GM12878 (cell line): Measurements from ENCODE around the gene ZDHHC14. TPM values are rescaled to one million over a fixed set of nuclear protein-coding genes. Genes with fewer than 3 reads are reported as not detected.

ENCODE experiments used
- ATAC-seq: fragments of 200-7000 bp; cut with Tn5 transposase; 3 replicates; pipeline ENCODE4 v1.9.1; 2020; ENCODE audit warnings: mild to moderate bottlenecking, moderate library complexity
- BruUV-seq: library from RNA; stranded (reverse); fragments of 400-500 nt; replicated peaks from 2 replicates; lab custom pipeline; 2021; lab: Mats Ljungman, UMichigan
- CTCF ChIA-PET: fragments of 300-600 bp; sonication (Branson Sonifier 250); formaldehyde crosslinking; extraction: SDS; loops from one replicate; lab custom pipeline; 2021; ENCODE audit warnings: inconsistent platforms; lab: Yijun Ruan, JAX
- POLR2A ChIA-PET: fragments of 350-600 bp; formaldehyde crosslinking; extraction: SDS; loops from one replicate; lab custom pipeline; 2021; ENCODE audit warnings: inconsistent platforms; lab: Charles Lee
- RAD21 ChIA-PET: fragments of 300-600 bp; sonication (Branson Sonifier 250); formaldehyde crosslinking; loops from one replicate; lab custom pipeline; 2023; ENCODE audit warnings: antibody characterized with exemption; ENCODE audit not compliant: unreplicated experiment; lab: Charles Lee
- SMC1A ChIA-PET: fragments of 300-600 bp; sonication (Branson Sonifier 250); formaldehyde crosslinking; loops from one replicate; lab custom pipeline; 2023; ENCODE audit not compliant: unreplicated experiment, uncharacterized antibody; lab: Charles Lee
- DNase-seq: peaks from one replicate; pipeline ENCODE4 v3.0.0-alpha.2; 2011; ENCODE audit warnings: low read depth, low spot score
- FAIRE-seq: peaks from 3 replicates; lab custom pipeline; 2011; peaks lifted over from hg19 to GRCh38; lab: Jason Lieb, UNC
- H2AFZ ChIP-seq: 2 replicates; pipeline ENCODE4 v1.6.0; 2011; ENCODE audit warnings: low read depth, low read length, control low read depth; ENCODE audit not compliant: control insufficient read depth
- H3K27ac ChIP-seq: 2 replicates; pipeline ENCODE4 v1.5.1; 2011; ENCODE audit warnings: control low read depth; ENCODE audit not compliant: control insufficient read depth, insufficient read depth
- H3K27me3 ChIP-seq, 2 experiments: replicated peaks in 1 of 2; 2 replicates each; pipeline versions ENCODE4 v1.6.0 to v1.6.1; 2011; ENCODE audit warnings: low read length in 1 of 2; ENCODE audit not compliant: control insufficient read depth in 2 of 2, insufficient read depth in 2 of 2
- H3K36me3 ChIP-seq, 2 experiments: 2 replicates each; pipeline ENCODE4 v1.5.1; 2011; ENCODE audit warnings: low read length in 1 of 2; ENCODE audit not compliant: control insufficient read depth in 2 of 2, insufficient read depth in 2 of 2
- H3K4me1 ChIP-seq: 2 replicates; pipeline ENCODE4 v1.6.1; 2011; ENCODE audit warnings: mild to moderate bottlenecking, low read length, moderate library complexity, mixed read lengths; ENCODE audit not compliant: control insufficient read depth, insufficient read depth
- H3K4me2 ChIP-seq: 2 replicates; pipeline ENCODE4 v1.6.0; 2011; ENCODE audit warnings: control low read depth; ENCODE audit not compliant: control insufficient read depth, insufficient read depth
- H3K4me3 ChIP-seq: fragments of 200-600 bp; sonication (generic); 2 replicates; pipeline ENCODE4 v1.5.1; 2016
- H3K79me2 ChIP-seq: 2 replicates; pipeline ENCODE4 v1.6.0; 2011; ENCODE audit warnings: low read length; ENCODE audit not compliant: control insufficient read depth, insufficient read depth
- H3K9ac ChIP-seq: 2 replicates; pipeline ENCODE4 v1.8.0; 2011; ENCODE audit warnings: low read length, control low read depth, mixed read lengths; ENCODE audit not compliant: control insufficient read depth, insufficient read depth
- H3K9me3 ChIP-seq: replicated peaks from 3 replicates; pipeline ENCODE4 v1.5.1; 2011; ENCODE audit warnings: mild to moderate bottlenecking, low read length; ENCODE audit not compliant: control insufficient read depth, insufficient read depth
- H4K20me1 ChIP-seq: 2 replicates; pipeline ENCODE4 v1.6.0; 2011; ENCODE audit not compliant: control insufficient read depth, insufficient read depth
- BHLHE40 ChIP-seq, 2 experiments: fragments of 450-650 bp in 1 of 2; IDR thresholded peaks; 2 replicates each; pipeline ENCODE4 v1.6.1; 2011 to 2017; ENCODE audit warnings: low read depth in 2 of 2, borderline replicate concordance in 1 of 2, improper control_type of control experiment in 1 of 2, low read length in 1 of 2, mild to moderate bottlenecking in 1 of 2
- BRCA1 ChIP-seq: IDR thresholded peaks from 2 replicates; pipeline ENCODE4 v1.6.1; 2011; ENCODE audit warnings: low read depth, low read length, improper control_type of control experiment
- CREM ChIP-seq: IDR thresholded peaks from 2 replicates; pipeline ENCODE4 v1.6.1; 2014; ENCODE audit warnings: antibody characterized with exemption, low read depth
- EED ChIP-seq: sonication (generic); IDR thresholded peaks from 2 replicates; pipeline ENCODE4 v1.6.1; 2016; ENCODE audit warnings: antibody characterized with exemption, low read depth
- EGR1 ChIP-seq, 2 experiments: IDR thresholded peaks; 1 replicate in 1 of 2; 2 replicates in 1 of 2; pipeline ENCODE4 v1.6.1; 2011 to 2012; ENCODE audit warnings: low read depth in 2 of 2, low read length in 2 of 2, borderline replicate concordance in 1 of 2, mild to moderate bottlenecking in 1 of 2, moderate library complexity in 1 of 2
- ESRRA ChIP-seq: IDR thresholded peaks from 2 replicates; pipeline ENCODE4 v1.6.1; 2012; ENCODE audit warnings: mild to moderate bottlenecking, low read length, improper control_type of control experiment
- IKZF2 ChIP-seq, 2 experiments: fragments of 450-650 bp; IDR thresholded peaks; 2 replicates each; pipeline ENCODE4 v1.6.1; 2017; ENCODE audit warnings: mild to moderate bottlenecking in 2 of 2, moderate library complexity in 2 of 2
- RAD21 ChIP-seq: IDR thresholded peaks from 2 replicates; pipeline ENCODE4 v1.6.1; 2011; ENCODE audit warnings: mild to moderate bottlenecking, low read depth, low read length, moderate library complexity; ENCODE audit not compliant: insufficient read depth
- RB1 ChIP-seq: fragments of 450-650 bp; formaldehyde crosslinking; IDR thresholded peaks from 2 replicates; pipeline ENCODE4 v1.6.1; 2017; ENCODE audit warnings: mild to moderate bottlenecking, borderline replicate concordance
- TBL1XR1 ChIP-seq: IDR thresholded peaks from 2 replicates; pipeline ENCODE4 v1.6.1; 2012; ENCODE audit warnings: low read depth, low read length, improper control_type of control experiment
- ZBED1 ChIP-seq: IDR thresholded peaks from 2 replicates; pipeline ENCODE4 v1.6.1; 2016; ENCODE audit warnings: borderline replicate concordance
- WGBS: methylation state at CpG from one replicate; pipeline ENCODE4 v1.1.6; 2016; ENCODE audit warnings: low lambda C conversion rate; ENCODE audit not compliant: insufficient replicate concordance, insufficient coverage; ENCODE audit errors: missing lambda C conversion rate; 5-methylcytosine and 5-hydroxymethylcytosine counted together
- in situ Hi-C: fragments of 300-500 bp; cut with MboI; formaldehyde crosslinking; loops from 9 replicates; pipeline ENCODE4 v1.14.3; 2018; ENCODE audit warnings: mixed read lengths
- intact Hi-C: fragments of 100-400 bp; cut with micrococcal nuclease; formaldehyde crosslinking; loops from one replicate; pipeline ENCODE4 v1.14.2; 2022; ENCODE audit not compliant: unreplicated experiment
- polyA plus RNA-seq, 11 experiments: library from polyadenylated mRNA; depleted of rRNA in 4 of 11; unstranded in 6 of 11; stranded (reverse) in 5 of 11; fragments of >200 nt; fragmentation: Nextera tagmentation in 4 of 11; fragmentation: Illumina TruSeq in 1 of 11; extraction: Ambion mirVana in 4 of 11; extraction: Trizol in 1 of 11; gene quantifications; 1 replicate in 1 of 11; 2 replicates in 10 of 11; pipeline versions ENCODE4 v1.2.1 to v1.2.3, GENCODE V29; 2011 to 2016; ENCODE audit warnings: inconsistent platforms in 2 of 11, missing spikeins in 2 of 11, low read depth in 1 of 11
- total RNA-seq, 4 experiments: library from RNA; depleted of rRNA in 3 of 4; stranded (reverse); fragments of >200 nt in 3 of 4; fragmentation: Illumina TruSeq in 1 of 4; extraction: Trizol in 1 of 4; gene quantifications; 2 replicates each; pipeline versions ENCODE4 v1.2.1 to v1.2.3, GENCODE V29; 2013 to 2021
- TF ChIP-seq, protein P1 (sequence below): fragments of 450-650 bp; IDR thresholded peaks from 2 replicates; pipeline ENCODE4 v1.6.1; 2017; ENCODE audit warnings: mild to moderate bottlenecking, low read depth, inconsistent platforms; ENCODE audit not compliant: poor library complexity, severe bottlenecking
- TF ChIP-seq, protein P2 (sequence below): IDR thresholded peaks from 2 replicates; pipeline ENCODE4 v1.6.1; 2012; ENCODE audit warnings: low read length, inconsistent platforms

Gene ZDHHC14
- total and polyA plus RNA-seq, 10 of the 15 experiments (the other 5 are each of a cell fraction or from before 2014, with no cell fraction given) = 0.15 to 16.0 (median 0.76) TPM; not detected in 1

DNA sequence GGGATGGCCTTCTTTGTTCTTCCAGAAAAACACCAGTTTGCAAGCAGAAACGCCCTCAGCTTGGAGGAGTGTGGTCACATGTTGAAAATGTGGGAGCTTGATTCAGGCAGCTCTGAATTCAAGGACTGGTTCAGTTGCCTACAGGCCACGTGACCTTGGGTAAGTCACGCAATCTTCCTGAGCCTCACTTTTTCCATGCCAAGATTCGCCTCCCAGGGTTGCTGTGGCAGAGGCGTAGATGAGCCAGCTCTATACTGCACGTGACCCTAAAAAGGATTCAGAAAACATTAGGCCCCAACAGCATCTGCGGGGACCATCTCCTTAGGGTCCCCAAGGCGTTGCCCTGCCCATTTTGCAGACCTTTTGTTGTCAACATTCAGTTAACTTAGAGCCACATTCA, 330.1 kb downstream of the ZDHHC14 start:
- TF ChIP-seq RB1 (no peak), BHLHE40 (IDR thresholded peaks at IDR 0.05; ENCODE audit: borderline replicate concordance in 1 of 2, low read depth in 2 of 2, low read length in 1 of 2) (0 out of 4 replicates have a peak, but pooled peaks of 1 of the 2 experiments have one; percentile 5)
- BruUV-seq = no TSS peak
- in situ Hi-C loops = no loop called here
- ChIA-PET POLR2A (no interaction called here), CTCF (interaction anchor here (1.3 kb wide), 1 partner anchor 45 kb away, joined by 3 read pairs; no protein-coding TSS in a partner anchor), RAD21 (no interaction called here), SMC1A (interaction anchor here (1.3 kb wide), 1 partner anchor 236 kb away, joined by 3 read pairs; no protein-coding TSS in a partner anchor)
- Histone ChIP-seq H4K20me1 (no peaks in the 10 kb centered on the region; the same call in 1 of the 2 replicates), H3K27ac (no peak overlapping the region), H2AFZ (no peak overlapping the region), H3K4me1 (no peaks in the 10 kb centered on the region), H3K36me3 (no peaks in the 10 kb centered on the region), H3K4me2 (no peak overlapping the region), H3K27me3 (peaks cover 0 to 3% of the 10 kb centered on the region in 2 experiments; a peak in 3 of 4 replicates), H3K4me3 (no peak overlapping the region), H3K9me3 (no peaks in the 10 kb centered on the region), H3K9ac (no peak overlapping the region), H3K79me2 (no peaks in the 10 kb centered on the region)
- DNase-seq = no peak
- intact Hi-C loops = no loop called here
- no peak for ATAC-seq
- no peak for FAIRE-seq
- 51% methylated on average over 8 of the region's 8 CpGs for WGBS

DNA sequence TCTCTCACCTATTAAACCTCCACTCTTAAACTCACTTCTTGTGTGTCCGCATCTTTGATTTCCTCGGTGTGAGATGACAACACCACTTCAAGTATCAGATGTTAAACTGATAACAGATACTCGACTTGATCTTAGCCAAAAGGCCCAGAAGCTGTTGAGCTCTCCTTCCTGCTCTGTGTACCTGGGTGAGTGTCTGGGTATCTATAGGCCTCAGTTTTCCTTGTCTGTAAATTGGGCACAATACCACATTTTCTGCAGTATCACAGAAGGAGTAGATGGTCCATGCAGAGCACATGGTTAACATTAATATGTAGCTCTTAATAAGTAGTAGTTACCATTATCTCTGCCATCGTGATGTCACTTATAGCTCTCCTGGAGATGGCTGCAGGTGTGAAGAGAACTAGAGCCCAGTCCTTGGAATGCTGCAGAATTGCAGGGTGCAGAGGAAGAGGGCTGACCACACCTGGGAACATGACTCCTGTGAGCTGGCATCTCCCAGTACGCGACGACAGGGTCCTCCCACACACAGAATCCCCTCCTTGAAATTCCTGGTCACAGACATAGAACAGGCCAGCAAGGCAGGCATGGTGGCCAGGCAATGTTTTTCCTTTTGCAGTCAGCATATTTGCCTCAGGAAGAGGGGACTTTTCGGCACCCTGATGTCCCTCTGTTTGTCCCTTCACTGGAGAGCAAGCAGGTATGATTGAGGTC, 331.8 kb downstream of the ZDHHC14 start:
- Histone ChIP-seq H3K36me3 (no peaks in the 10 kb centered on the region), H3K4me3 (no peak overlapping the region), H3K4me1 (no peaks in the 10 kb centered on the region), H2AFZ (no peak overlapping the region), H3K9ac (no peak overlapping the region), H3K79me2 (no peaks in the 10 kb centered on the region), H3K4me2 (no peak overlapping the region), H3K27me3 (peaks cover 0 to 3% of the 10 kb centered on the region in 2 experiments; a peak in 3 of 4 replicates), H3K27ac (no peak overlapping the region), H4K20me1 (no peaks in the 10 kb centered on the region; the same call in 1 of the 2 replicates), H3K9me3 (no peaks in the 10 kb centered on the region)
- FAIRE-seq (no peak), ATAC-seq (no peak), DNase-seq (no peak)
- in situ Hi-C loops (no loop called here), intact Hi-C loops (no loop called here)
- no TSS peak for BruUV-seq
- SMC1A ChIA-PET = interaction anchor here (1.3 kb wide), 1 partner anchor 235 kb away, joined by 3 read pairs; no protein-coding TSS in a partner anchor
- RAD21 ChIA-PET = no interaction called here
- CTCF ChIA-PET = interaction anchor here (0.5 to 1.0 kb wide), 3 partner anchors 161 to 979 kb away, joined by 3 to 6 read pairs (median 4); no protein-coding TSS in a partner anchor
- 56% methylated on average over 8 of the region's 8 CpGs for WGBS
- POLR2A ChIA-PET = interaction anchor here (0.6 kb wide), 1 partner anchor 22 kb away, joined by 5 read pairs; no protein-coding TSS in a partner anchor
- no peak for TF ChIP-seq RAD21
- no peak for TF ChIP-seq ESRRA
- no peak for TF ChIP-seq TBL1XR1
- TF ChIP-seq, protein P1, sequence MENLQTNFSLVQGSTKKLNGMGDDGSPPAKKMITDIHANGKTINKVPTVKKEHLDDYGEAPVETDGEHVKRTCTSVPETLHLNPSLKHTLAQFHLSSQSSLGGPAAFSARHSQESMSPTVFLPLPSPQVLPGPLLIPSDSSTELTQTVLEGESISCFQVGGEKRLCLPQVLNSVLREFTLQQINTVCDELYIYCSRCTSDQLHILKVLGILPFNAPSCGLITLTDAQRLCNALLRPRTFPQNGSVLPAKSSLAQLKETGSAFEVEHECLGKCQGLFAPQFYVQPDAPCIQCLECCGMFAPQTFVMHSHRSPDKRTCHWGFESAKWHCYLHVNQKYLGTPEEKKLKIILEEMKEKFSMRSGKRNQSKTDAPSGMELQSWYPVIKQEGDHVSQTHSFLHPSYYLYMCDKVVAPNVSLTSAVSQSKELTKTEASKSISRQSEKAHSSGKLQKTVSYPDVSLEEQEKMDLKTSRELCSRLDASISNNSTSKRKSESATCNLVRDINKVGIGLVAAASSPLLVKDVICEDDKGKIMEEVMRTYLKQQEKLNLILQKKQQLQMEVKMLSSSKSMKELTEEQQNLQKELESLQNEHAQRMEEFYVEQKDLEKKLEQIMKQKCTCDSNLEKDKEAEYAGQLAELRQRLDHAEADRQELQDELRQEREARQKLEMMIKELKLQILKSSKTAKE = no peak
- TF ChIP-seq EED = no peak
- no peak for TF ChIP-seq EGR1 (IDR thresholded peaks at IDR 0.05; ENCODE audit: borderline replicate concordance in 1 of 2, low read depth in 2 of 2, low read length in 2 of 2)
- TF ChIP-seq BRCA1 = no peak
- no peak for TF ChIP-seq CREM
- TF ChIP-seq, protein P2, sequence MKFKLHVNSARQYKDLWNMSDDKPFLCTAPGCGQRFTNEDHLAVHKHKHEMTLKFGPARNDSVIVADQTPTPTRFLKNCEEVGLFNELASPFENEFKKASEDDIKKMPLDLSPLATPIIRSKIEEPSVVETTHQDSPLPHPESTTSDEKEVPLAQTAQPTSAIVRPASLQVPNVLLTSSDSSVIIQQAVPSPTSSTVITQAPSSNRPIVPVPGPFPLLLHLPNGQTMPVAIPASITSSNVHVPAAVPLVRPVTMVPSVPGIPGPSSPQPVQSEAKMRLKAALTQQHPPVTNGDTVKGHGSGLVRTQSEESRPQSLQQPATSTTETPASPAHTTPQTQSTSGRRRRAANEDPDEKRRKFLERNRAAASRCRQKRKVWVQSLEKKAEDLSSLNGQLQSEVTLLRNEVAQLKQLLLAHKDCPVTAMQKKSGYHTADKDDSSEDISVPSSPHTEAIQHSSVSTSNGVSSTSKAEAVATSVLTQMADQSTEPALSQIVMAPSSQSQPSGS = no peak
- no peak for TF ChIP-seq ZBED1
- TF ChIP-seq IKZF2 (IDR thresholded peaks at IDR 0.05) = no peak
